Upper lobe of right lung (tissue), 1 donor: ENCODE measurements around the gene SDC1. TPM values are rescaled to one million over a fixed set of nuclear protein-coding genes. Genes with fewer than 3 reads are reported as not detected.

ENCODE experiments used
- ATAC-seq: fragments of 200-7000 bp; cut with Tn5 transposase; one replicate; pipeline ENCODE4 v1.9.1; 2020; ENCODE audit warnings: mild to moderate bottlenecking, moderate library complexity
- DNase-seq: peaks from one replicate; pipeline ENCODE4 v3.0.0-alpha.2; 2020
- H3K27ac ChIP-seq: fragments of 200-600 bp; one replicate; pipeline ENCODE4 v1.8.0; 2022
- H3K27me3 ChIP-seq: fragments of 200-600 bp; one replicate; pipeline ENCODE4 v1.8.0; 2022; ENCODE audit warnings: mild to moderate bottlenecking
- H3K36me3 ChIP-seq: fragments of 200-600 bp; one replicate; pipeline ENCODE4 v1.8.0; 2022
- H3K4me1 ChIP-seq: fragments of 200-600 bp; one replicate; pipeline ENCODE4 v1.8.0; 2022
- H3K4me3 ChIP-seq: fragments of 200-600 bp; one replicate; pipeline ENCODE4 v1.8.0; 2022; ENCODE audit warnings: mild to moderate bottlenecking
- H3K9me3 ChIP-seq: fragments of 200-600 bp; one replicate; pipeline ENCODE4 v1.8.0; 2022
- intact Hi-C: fragments of 100-400 bp; cut with DNase I; formaldehyde crosslinking; loops from one replicate; pipeline ENCODE4 v1.11.0; 2022
- total RNA-seq: library from RNA; stranded (reverse); fragmentation: NEBNext Ultra II Directional; extraction: Animal tissue kit (Norgen Biotek cat#: 25700); gene quantifications from one replicate; pipeline ENCODE4 v1.2.1, GENCODE V29; 2021
- TF ChIP-seq, protein P1 (sequence below): fragments of 200-600 bp; IDR thresholded peaks from one replicate; pipeline ENCODE4 v1.8.0; 2022; ENCODE audit warnings: antibody characterized with exemption
- donor health status: DM: no; HTN: yes; CAD: no; lungs with severe emphysema.

The SDC1 gene
- total RNA-seq, 1 donor from 2014 or later, result 148 TPM

DNA sequence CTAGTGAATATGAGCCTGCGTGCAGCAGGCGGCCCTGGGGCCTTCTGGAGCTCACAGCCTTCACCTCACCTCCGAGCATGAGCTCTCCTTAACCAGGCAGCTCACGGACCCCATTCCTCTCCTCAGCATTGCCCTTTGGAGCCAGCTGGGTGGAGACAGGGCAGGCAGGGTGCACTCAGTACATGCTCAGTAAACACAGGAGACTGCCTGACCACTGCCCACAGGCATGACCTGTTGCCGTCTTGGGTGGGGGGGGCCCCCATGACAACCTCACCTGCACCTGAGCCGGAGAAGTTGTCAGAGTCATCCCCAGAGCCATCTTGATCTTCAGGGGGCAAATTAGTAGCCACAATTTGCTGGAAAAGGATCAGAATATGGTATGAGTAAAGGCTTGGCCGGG, 19.9 kb downstream of the SDC1 start:
- no peaks in the 10 kb centered on the region for H3K27me3 ChIP-seq
- H3K27ac ChIP-seq, result peak overlapping the region; percentile 34
- no peak for DNase-seq
- H3K4me3 ChIP-seq, result no peak overlapping the region
- no peaks in the 10 kb centered on the region for H3K9me3 ChIP-seq
- no peaks in the 10 kb centered on the region for H3K36me3 ChIP-seq
- peaks cover 22% of the 10 kb centered on the region for H3K4me1 ChIP-seq
- intact Hi-C loops, result no loop called here
- TF ChIP-seq, protein P1, sequence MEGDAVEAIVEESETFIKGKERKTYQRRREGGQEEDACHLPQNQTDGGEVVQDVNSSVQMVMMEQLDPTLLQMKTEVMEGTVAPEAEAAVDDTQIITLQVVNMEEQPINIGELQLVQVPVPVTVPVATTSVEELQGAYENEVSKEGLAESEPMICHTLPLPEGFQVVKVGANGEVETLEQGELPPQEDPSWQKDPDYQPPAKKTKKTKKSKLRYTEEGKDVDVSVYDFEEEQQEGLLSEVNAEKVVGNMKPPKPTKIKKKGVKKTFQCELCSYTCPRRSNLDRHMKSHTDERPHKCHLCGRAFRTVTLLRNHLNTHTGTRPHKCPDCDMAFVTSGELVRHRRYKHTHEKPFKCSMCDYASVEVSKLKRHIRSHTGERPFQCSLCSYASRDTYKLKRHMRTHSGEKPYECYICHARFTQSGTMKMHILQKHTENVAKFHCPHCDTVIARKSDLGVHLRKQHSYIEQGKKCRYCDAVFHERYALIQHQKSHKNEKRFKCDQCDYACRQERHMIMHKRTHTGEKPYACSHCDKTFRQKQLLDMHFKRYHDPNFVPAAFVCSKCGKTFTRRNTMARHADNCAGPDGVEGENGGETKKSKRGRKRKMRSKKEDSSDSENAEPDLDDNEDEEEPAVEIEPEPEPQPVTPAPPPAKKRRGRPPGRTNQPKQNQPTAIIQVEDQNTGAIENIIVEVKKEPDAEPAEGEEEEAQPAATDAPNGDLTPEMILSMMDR, result no peak
- ATAC-seq, result no peak

DNA sequence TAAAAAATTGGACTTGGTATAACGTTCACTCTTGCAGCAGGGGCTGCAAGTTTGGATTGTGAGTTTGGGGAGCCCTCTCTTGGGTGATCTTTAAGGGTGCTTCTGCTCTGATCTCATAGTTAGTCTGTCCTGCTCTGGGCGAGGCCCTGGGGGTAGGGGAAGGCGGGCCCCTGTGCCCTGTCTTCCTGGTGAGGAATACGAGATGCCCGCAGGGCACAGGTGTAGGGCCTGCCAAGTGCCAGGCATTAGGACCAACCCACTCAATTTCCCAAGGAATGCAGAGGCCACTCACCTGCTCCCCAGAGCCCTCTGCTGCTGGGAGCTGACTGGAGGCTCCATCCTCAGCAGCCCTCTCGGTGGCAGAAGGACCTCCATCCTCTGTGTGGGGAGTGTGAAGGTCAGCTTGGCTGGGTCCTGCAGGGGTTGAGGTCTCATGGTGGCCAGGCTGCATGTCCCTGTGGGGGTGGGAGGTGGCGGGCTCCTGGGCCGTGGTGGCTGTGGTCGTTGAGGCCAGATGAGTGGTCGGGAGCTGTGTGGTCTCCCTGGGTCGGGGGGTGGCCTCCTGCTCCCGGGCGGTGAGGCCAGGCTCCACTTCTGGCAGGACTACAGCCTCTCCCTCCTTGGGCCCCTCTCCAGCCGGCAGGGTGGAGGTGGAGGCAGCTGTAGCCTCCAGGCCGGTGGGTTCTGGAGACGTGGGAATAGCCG, 21.3 kb downstream of the SDC1 start:
- H3K27ac ChIP-seq, result no peak overlapping the region
- H3K9me3 ChIP-seq, result no peaks in the 10 kb centered on the region
- no peaks in the 10 kb centered on the region for H3K27me3 ChIP-seq
- DNase-seq, result no peak
- H3K36me3 ChIP-seq, result no peaks in the 10 kb centered on the region
- ATAC-seq, result peak; percentile 40
- TF ChIP-seq, protein P1, result no peak
- H3K4me3 ChIP-seq, result no peak overlapping the region
- peaks cover 16% of the 10 kb centered on the region for H3K4me1 ChIP-seq
- intact Hi-C loops, result no loop called here

- H3K9me3 ChIP-seq, result no peaks in the 10 kb centered on the region
- intact Hi-C loops, result no loop called here
- H3K4me1 ChIP-seq, result peaks cover 19% of the 10 kb centered on the region
- ATAC-seq, result no peak
- no peak overlapping the region for H3K27ac ChIP-seq
- DNase-seq, result no peak
- TF ChIP-seq, protein P1, result no peak
- H3K36me3 ChIP-seq, result no peaks in the 10 kb centered on the region
- H3K27me3 ChIP-seq, result no peaks in the 10 kb centered on the region
- no peak overlapping the region for H3K4me3 ChIP-seq
Observed at GRCh38 chr2:20203072-20203471, 21.9 kb downstream of the SDC1 start.

- Histone ChIP-seq H3K36me3 (no peaks in the 10 kb centered on the region), H3K4me3 (no peak overlapping the region), H3K4me1 (peaks cover 7% of the 10 kb centered on the region), H3K9me3 (no peaks in the 10 kb centered on the region), H3K27me3 (no peaks in the 10 kb centered on the region), H3K27ac (no peak overlapping the region)
- intact Hi-C loops, result no loop called here
- DNase-seq, result no peak
- ATAC-seq, result no peak
- TF ChIP-seq, protein P1, result no peak
Observed at GRCh38 chr2:20201671-20202070, 23.3 kb downstream of the SDC1 start.

GRCh38 chr2:20200697-20201555, 24.0 kb downstream of the SDC1 start:
- Histone ChIP-seq H3K36me3 (no peaks in the 10 kb centered on the region), H3K4me3 (no peak overlapping the region), H3K27ac (no peak overlapping the region), H3K4me1 (peaks cover 7% of the 10 kb centered on the region), H3K27me3 (no peaks in the 10 kb centered on the region), H3K9me3 (no peaks in the 10 kb centered on the region)
- DNase-seq, result no peak
- intact Hi-C loops, result no loop called here
- no peak for ATAC-seq
- TF ChIP-seq, protein P1, result no peak
